H1 (cell line): ENCODE measurements around the gene OSBPL6. TPM values are rescaled to one million over a fixed set of nuclear protein-coding genes. Genes with fewer than 3 reads are reported as not detected.

Source experiments
- CTCF ChIA-PET: fragments of 300-600 bp; sonication (Branson Sonifier 250); formaldehyde crosslinking; loops from one replicate; lab custom pipeline; 2021; ENCODE audit not compliant: partially characterized antibody; lab: Charles Lee
- POLR2A ChIA-PET: fragments of 300-600 bp; sonication (Branson Sonifier 250); formaldehyde crosslinking; loops from one replicate; lab custom pipeline; 2021; ENCODE audit warnings: inconsistent platforms; ENCODE audit not compliant: partially characterized antibody; lab: Charles Lee
- DNase-seq, 2 experiments: peaks; one replicate each; pipeline versions ENCODE4 v3.0.0 to v3.0.0-alpha.2; 2010 to 2022; ENCODE audit warnings: low spot score in 2 of 2, low read depth in 1 of 2, mixed read lengths in 1 of 2
- FAIRE-seq: peaks from 2 replicates; lab custom pipeline; 2011; peaks lifted over from hg19 to GRCh38; lab: Jason Lieb, UNC
- H2AFZ ChIP-seq: 2 replicates; pipeline ENCODE4 v1.8.1; 2012; ENCODE audit warnings: low read length, inconsistent platforms
- H2AK5ac ChIP-seq: 2 replicates; pipeline ENCODE4 v1.6.1; 2013; ENCODE audit warnings: low read depth, low read length
- H2BK120ac ChIP-seq: replicated peaks from 2 replicates; pipeline ENCODE3; 2013; ENCODE audit warnings: low read depth, low read length, inconsistent platforms
- H2BK12ac ChIP-seq: 2 replicates; pipeline ENCODE4 v1.6.1; 2013; ENCODE audit warnings: low read depth, low read length
- H2BK15ac ChIP-seq: 2 replicates; pipeline ENCODE4 v1.6.1; 2013; ENCODE audit warnings: low read length
- H2BK20ac ChIP-seq: 2 replicates; pipeline ENCODE4 v1.6.1; 2013; ENCODE audit warnings: low read length
- H2BK5ac ChIP-seq: 2 replicates; pipeline ENCODE4 v1.6.1; 2013; ENCODE audit warnings: low read depth, low read length
- H3K14ac ChIP-seq: 2 replicates; pipeline ENCODE4 v1.6.1; 2013; ENCODE audit warnings: inconsistent platforms; ENCODE audit not compliant: insufficient read length
- H3K18ac ChIP-seq: 2 replicates; pipeline ENCODE4 v1.6.1; 2013; ENCODE audit warnings: low read length; ENCODE audit errors: extremely low read depth
- H3K23ac ChIP-seq: 2 replicates; pipeline ENCODE4 v1.6.1; 2013; ENCODE audit warnings: inconsistent platforms; ENCODE audit not compliant: insufficient read length
- H3K23me2 ChIP-seq: 2 replicates; pipeline ENCODE4 v1.6.1; 2013; ENCODE audit warnings: low read depth, low read length
- H3K27ac ChIP-seq: 2 replicates; pipeline ENCODE4 v1.6.1; 2011; ENCODE audit warnings: low read depth, low read length, inconsistent platforms
- H3K27me3 ChIP-seq, 4 experiments: replicated peaks in 1 of 4; 1 replicate in 1 of 4; 2 replicates in 3 of 4; pipeline versions ENCODE4 v1.6.1 to v1.8.1; 2011 to 2013; ENCODE audit warnings: low read length in 3 of 4, mild to moderate bottlenecking in 3 of 4, inconsistent platforms in 2 of 4, mixed read lengths in 2 of 4, moderate library complexity in 1 of 4; ENCODE audit not compliant: control insufficient read depth in 3 of 4, insufficient read depth in 3 of 4; ENCODE audit errors: extremely low read depth in 1 of 4
- H3K36me3 ChIP-seq, 4 experiments: 2 replicates each; pipeline versions ENCODE4 v1.6.1 to v1.8.1; 2011 to 2013; ENCODE audit warnings: mild to moderate bottlenecking in 4 of 4, low read length in 3 of 4, moderate library complexity in 2 of 4, control low read depth in 1 of 4, inconsistent platforms in 1 of 4; ENCODE audit not compliant: insufficient read depth in 4 of 4, control insufficient read depth in 2 of 4
- H3K4ac ChIP-seq: replicated peaks from 2 replicates; pipeline ENCODE3; 2013; ENCODE audit warnings: low read length, low read depth, mixed read lengths, inconsistent platforms; ENCODE audit not compliant: insufficient read length
- H3K4me1 ChIP-seq, 4 experiments: replicated peaks in 1 of 4; 1 replicate in 1 of 4; 2 replicates in 3 of 4; pipeline versions ENCODE4 v1.6.1 to v1.8.1; 2011 to 2013; ENCODE audit warnings: low read length in 3 of 4, inconsistent platforms in 2 of 4, mixed read lengths in 1 of 4; ENCODE audit not compliant: insufficient read depth in 4 of 4, control insufficient read depth in 3 of 4
- H3K4me2 ChIP-seq, 2 experiments: 2 replicates each; pipeline versions ENCODE4 v1.6.1 to v1.8.1; 2011 to 2013; ENCODE audit warnings: low read depth in 2 of 2, low read length in 2 of 2, control low read depth in 1 of 2, inconsistent platforms in 1 of 2, mild to moderate bottlenecking in 1 of 2; ENCODE audit not compliant: insufficient read depth in 1 of 2
- H3K4me3 ChIP-seq, 4 experiments: fragments of 200-600, 300-600 bp in 1 of 4; sonication (generic), shearing (Covaris generic), sonication (Bioruptor Twin) in 1 of 4; 2 replicates each; pipeline versions ENCODE4 v1.5.1 to v1.8.1; 2011 to 2016; ENCODE audit warnings: low read length in 4 of 4, low read depth in 3 of 4, control low read depth in 2 of 4, inconsistent platforms in 2 of 4, mild to moderate bottlenecking in 2 of 4, mixed read lengths in 1 of 4, moderate library complexity in 1 of 4; ENCODE audit not compliant: insufficient read depth in 2 of 4; ENCODE audit errors: extremely low read depth in 1 of 4
- H3K56ac ChIP-seq: replicated peaks from 2 replicates; pipeline ENCODE3; 2013; ENCODE audit warnings: low read depth, mild to moderate bottlenecking, mixed read lengths, low read length, inconsistent platforms; ENCODE audit not compliant: insufficient read length
- H3K79me1 ChIP-seq: 2 replicates; pipeline ENCODE4 v1.6.1; 2013; ENCODE audit warnings: low read depth, low read length, control low read depth
- H3K79me2 ChIP-seq, 2 experiments: 2 replicates each; pipeline versions ENCODE4 v1.6.1 to v1.8.1; 2012 to 2013; ENCODE audit warnings: low read length in 2 of 2, mild to moderate bottlenecking in 2 of 2, inconsistent platforms in 1 of 2; ENCODE audit not compliant: insufficient read depth in 2 of 2, control insufficient read depth in 1 of 2
- H3K9ac ChIP-seq, 4 experiments: replicated peaks in 1 of 4; 1 replicate in 1 of 4; 2 replicates in 3 of 4; pipeline versions ENCODE4 v1.6.1 to v1.8.1; 2011 to 2013; ENCODE audit warnings: low read depth in 3 of 4, low read length in 3 of 4, control low read depth in 2 of 4, mild to moderate bottlenecking in 2 of 4, moderate library complexity in 2 of 4, inconsistent platforms in 1 of 4; ENCODE audit errors: extremely low read depth in 1 of 4
- H3K9me3 ChIP-seq, 2 experiments: 2 replicates each; pipeline versions ENCODE4 v1.6.1 to v1.8.1; 2012 to 2013; ENCODE audit warnings: mild to moderate bottlenecking in 2 of 2, moderate library complexity in 2 of 2, control low read depth in 1 of 2, inconsistent platforms in 1 of 2, low read depth in 1 of 2, low read length in 1 of 2, mixed read lengths in 1 of 2; ENCODE audit not compliant: insufficient read depth in 2 of 2
- H4K20me1 ChIP-seq, 2 experiments: replicated peaks in 1 of 2; 2 replicates each; pipeline versions ENCODE3 to v1.8.1; 2011 to 2013; ENCODE audit warnings: inconsistent platforms in 2 of 2, low read length in 2 of 2, mild to moderate bottlenecking in 1 of 2; ENCODE audit not compliant: insufficient read depth in 2 of 2, control insufficient read depth in 1 of 2
- H4K5ac ChIP-seq: 2 replicates; pipeline ENCODE4 v1.6.1; 2013; ENCODE audit warnings: low read length, low read depth, mixed read lengths, inconsistent platforms; ENCODE audit not compliant: insufficient read length
- H4K8ac ChIP-seq: 2 replicates; pipeline ENCODE4 v1.8.0; 2013; ENCODE audit warnings: mild to moderate bottlenecking, moderate library complexity, low read length, inconsistent platforms; ENCODE audit not compliant: insufficient read depth; ENCODE audit errors: extremely low read depth
- H4K91ac ChIP-seq: replicated peaks from 2 replicates; pipeline ENCODE3; 2013; ENCODE audit warnings: low read length, mixed read lengths, inconsistent platforms; ENCODE audit not compliant: insufficient read length
- BCL11A ChIP-seq, 2 experiments: IDR thresholded peaks; one replicate each; pipeline ENCODE4 v1.6.1; 2011; ENCODE audit warnings: low read depth in 2 of 2, low read length in 2 of 2, mild to moderate bottlenecking in 2 of 2
- CHD2 ChIP-seq: IDR thresholded peaks from 2 replicates; pipeline ENCODE4 v1.6.1; 2012; ENCODE audit warnings: low read length, improper control_type of control experiment
- CTBP2 ChIP-seq: IDR thresholded peaks from 2 replicates; pipeline ENCODE4 v1.7.0; 2011; ENCODE audit warnings: borderline replicate concordance, mild to moderate bottlenecking, moderate library complexity, mixed read lengths, low read length; ENCODE audit not compliant: insufficient read depth, insufficient read length
- GTF2F1 ChIP-seq: IDR thresholded peaks from 2 replicates; pipeline ENCODE4 v1.6.1; 2012; ENCODE audit warnings: low read depth, low read length, improper control_type of control experiment, borderline replicate concordance
- HDAC2 ChIP-seq, 2 experiments: fragments of 300-600 bp in 1 of 2; sonication (generic) in 1 of 2; IDR thresholded peaks; 2 replicates each; pipeline ENCODE4 v1.6.1; 2011 to 2012; ENCODE audit warnings: low read depth in 2 of 2, low read length in 2 of 2, mild to moderate bottlenecking in 2 of 2, moderate library complexity in 2 of 2, borderline replicate concordance in 1 of 2, inconsistent platforms in 1 of 2
- JUN ChIP-seq: IDR thresholded peaks from 2 replicates; pipeline ENCODE4 v1.6.1; 2011; ENCODE audit warnings: low read depth, mild to moderate bottlenecking, improper control_type of control experiment, low read length
- KDM4A ChIP-seq: IDR thresholded peaks from one replicate; pipeline ENCODE4 v1.7.1; 2012; ENCODE audit warnings: low read depth, mild to moderate bottlenecking, moderate library complexity, low read length, inconsistent platforms; ENCODE audit not compliant: severe bottlenecking
- RAD21 ChIP-seq, 2 experiments: IDR thresholded peaks in 1 of 2; conservative IDR thresholded peaks in 1 of 2; 2 replicates each; pipeline ENCODE4 v1.6.1; 2011; ENCODE audit warnings: low read depth in 2 of 2, low read length in 2 of 2, improper control_type of control experiment in 1 of 2, inconsistent platforms in 1 of 2, mild to moderate bottlenecking in 1 of 2, moderate library complexity in 1 of 2
- RBBP5 ChIP-seq: IDR thresholded peaks from 2 replicates; pipeline ENCODE4 v1.7.1; 2012; ENCODE audit warnings: low read depth, mild to moderate bottlenecking, inconsistent platforms, low read length, moderate library complexity, borderline replicate concordance
- RNF2 ChIP-seq: fragments of 200-900, 300-1000 bp; sonication (generic); IDR thresholded peaks from 2 replicates; pipeline ENCODE4 v1.7.1; 2016; ENCODE audit warnings: borderline replicate concordance, low read depth, mild to moderate bottlenecking, antibody characterized with exemption, low read length; ENCODE audit not compliant: poor library complexity, severe bottlenecking; ENCODE audit errors: missing control alignments
- SP2 ChIP-seq: IDR thresholded peaks from 2 replicates; pipeline ENCODE4 v1.6.1; 2012; ENCODE audit warnings: mild to moderate bottlenecking, low read length, inconsistent platforms
- TAF1 ChIP-seq: IDR thresholded peaks from 2 replicates; pipeline ENCODE4 v1.6.1; 2011; ENCODE audit warnings: mild to moderate bottlenecking, low read depth, low read length
- TAF7 ChIP-seq: optimal IDR thresholded peaks from 2 replicates; pipeline ENCODE3; 2011; ENCODE audit warnings: low read depth, mild to moderate bottlenecking, inconsistent platforms, low read length, moderate library complexity, borderline replicate concordance
- WGBS, 2 experiments: shearing (Covaris generic) in 1 of 2; methylation state at CpG; one replicate each; pipeline versions ENCODE4 v1.1.6 to v1.1.7; 2013 to 2015; ENCODE audit warnings: low lambda C conversion rate in 2 of 2, mixed read lengths in 2 of 2, inconsistent platforms in 1 of 2, low coverage in 1 of 2, missing lambda C conversion rate in 1 of 2; ENCODE audit not compliant: insufficient replicate concordance in 2 of 2, insufficient coverage in 1 of 2, insufficient read length in 1 of 2; ENCODE audit errors: extremely low coverage in 1 of 2, missing lambda C conversion rate in 1 of 2; 5-methylcytosine and 5-hydroxymethylcytosine counted together
- polyA plus RNA-seq, 7 experiments: library from polyadenylated mRNA; depleted of rRNA in 3 of 7; stranded (reverse) in 5 of 7; unstranded in 2 of 7; fragments of >200 nt in 5 of 7; fragments of 200-250 nt in 2 of 7; gene quantifications; 1 replicate in 5 of 7; 2 replicates in 1 of 7; 4 replicates in 1 of 7; pipeline versions ENCODE4 v1.2.1 to v1.2.3, GENCODE V29; 2011 to 2013; ENCODE audit warnings: missing spikeins in 2 of 7, mixed read lengths in 2 of 7
- total RNA-seq: library from RNA; stranded (reverse); fragmentation: NEBNext Ultra II Directional; extraction: Animal tissue kit (Norgen Biotek cat#: 25700); gene quantifications from 2 replicates; pipeline ENCODE4 v1.2.1, GENCODE V29; 2021

Gene OSBPL6
- total and polyA plus RNA-seq, 2 of the 8 experiments (the other 6 are each of a cell fraction or from before 2014, with no cell fraction given) = 1.7 to 5.6 TPM

DNA sequence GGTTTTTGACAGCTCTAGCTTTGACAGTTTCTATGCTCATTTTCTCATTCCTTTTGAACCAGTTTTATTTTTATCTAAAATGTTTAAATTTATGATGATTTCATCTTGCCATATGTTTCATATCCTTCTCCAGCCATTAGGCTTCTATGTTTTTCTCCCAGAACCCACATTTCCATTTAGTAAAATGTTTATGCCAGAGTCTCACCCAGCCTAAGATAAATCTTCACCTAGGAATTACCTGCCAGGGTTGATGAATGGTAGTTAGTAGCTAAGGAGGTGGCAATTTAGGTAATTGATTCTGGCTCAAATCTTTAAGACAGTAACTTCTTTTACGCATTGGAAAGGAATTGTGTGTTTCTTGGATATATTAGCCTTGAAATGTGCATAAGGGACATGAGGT, 173.0 kb downstream of the OSBPL6 start:
- no peaks in the 10 kb centered on the region for H3K9me3 ChIP-seq
- H2BK15ac ChIP-seq = no peak overlapping the region
- FAIRE-seq (no peak), DNase-seq (no peak)
- 100% methylated on average over 1 of the region's 1 CpG; no CpG with 5 or more reads in 1 of the 2 experiments for WGBS, 2 experiments
- H3K4ac ChIP-seq = no peak overlapping the region
- H3K9ac ChIP-seq = no peak overlapping the region
- no peak overlapping the region for H4K5ac ChIP-seq
- H3K4me2 ChIP-seq = no peak overlapping the region
- H3K18ac ChIP-seq = no peak overlapping the region
- H2BK12ac ChIP-seq = no peak overlapping the region
- no peak overlapping the region for H2AK5ac ChIP-seq
- no peaks in the 10 kb centered on the region for H3K36me3 ChIP-seq
- H3K23ac ChIP-seq = no peak overlapping the region
- POLR2A ChIA-PET = no interaction called here
- H4K91ac ChIP-seq = no peak overlapping the region
- no peak overlapping the region for H3K4me3 ChIP-seq
- no peak overlapping the region for H2BK20ac ChIP-seq
- H3K79me2 ChIP-seq = no peaks in the 10 kb centered on the region
- H4K8ac ChIP-seq = no peak overlapping the region
- no peaks in the 10 kb centered on the region for H3K27me3 ChIP-seq
- H2BK5ac ChIP-seq = no peak overlapping the region
- no peaks in the 10 kb centered on the region for H3K4me1 ChIP-seq
- H2BK120ac ChIP-seq = no peak overlapping the region
- H3K79me1 ChIP-seq = no peaks in the 10 kb centered on the region
- H3K23me2 ChIP-seq = peaks cover 1% of the 10 kb centered on the region; the same call in 1 of the 2 replicates
- no peak overlapping the region for H3K27ac ChIP-seq
- H2AFZ ChIP-seq = no peak overlapping the region
- CTCF ChIA-PET = interaction anchor here (0.8 to 1.4 kb wide), 2 partner anchors 23 to 30 kb away, joined by 3 to 5 read pairs; no protein-coding TSS in a partner anchor
- H3K56ac ChIP-seq = no peak overlapping the region
- no peak overlapping the region for H3K14ac ChIP-seq
- H4K20me1 ChIP-seq = no peaks in the 10 kb centered on the region
- TF ChIP-seq JUN (no peak), TAF1 (no peak), RNF2 (no peak), CTBP2 (no peak), GTF2F1 (no peak), RAD21 (IDR thresholded peaks at IDR 0.05 in 1 of 2, conservative IDR thresholded peaks at IDR 0.05 in 1 of 2; ENCODE audit: low read depth in 2 of 2, low read length in 2 of 2) (no peak), BCL11A (IDR thresholded peaks at IDR 0.05; ENCODE audit: low read depth in 2 of 2, low read length in 2 of 2) (no peak), RBBP5 (no peak), HDAC2 (IDR thresholded peaks at IDR 0.05; ENCODE audit: borderline replicate concordance in 1 of 2, low read depth in 2 of 2, low read length in 2 of 2) (no peak), TAF7 (no peak), SP2 (no peak), CHD2 (no peak), KDM4A (no peak)
